ENCODE results near the gene ITGBL1.

- TF ChIP-seq CTCF (conservative IDR thresholded peaks at IDR 0.05; ENCODE audit: low read depth in 2 of 2) (no peak), EZH2 (IDR thresholded peaks at IDR 0.05; ENCODE audit: low read depth, unreplicated experiment) (no peak), NANOG (IDR thresholded peaks at IDR 0.05; ENCODE audit: borderline replicate concordance) (no peak), POLR2AphosphoS5 (IDR thresholded peaks at IDR 0.05; ENCODE audit: low read depth) (no peak), REST (IDR thresholded peaks at IDR 0.05; ENCODE audit: unreplicated experiment) (no peak), CREB1 (CRISPR knock-in tag; IDR thresholded peaks at IDR 0.05; ENCODE audit: low read depth) (no peak), JUNB (IDR thresholded peaks at IDR 0.05; ENCODE audit: unreplicated experiment) (no peak), EZH2phosphoT487 (IDR thresholded peaks at IDR 0.05; ENCODE audit: unreplicated experiment) (no peak), ETS1 (IDR thresholded peaks at IDR 0.05) (no peak)
Observed at GRCh38 chr13:101728615-101729014, 276.1 kb downstream of the ITGBL1 start.

All from GM23338 (cell line).